Measurements from ENCODE around the gene EMC10.

EMC10 gene

GRCh38 chr19:50480281-50481111, 4.2 kb downstream of the EMC10 start:
- no peak for DNase-seq

GRCh38 chr19:50481351-50482149, 5.2 kb downstream of the EMC10 start:
- DNase-seq: no peak

- DNase-seq: no peak
Measured at GRCh38 chr19:50482271-50482855, 6.1 kb downstream of the EMC10 start.

GRCh38 chr19:50482916-50483315, 6.6 kb downstream of the EMC10 start:
- DNase-seq: no peak

- DNase-seq: no peak
Measured at GRCh38 chr19:50485284-50485955, 9.1 kb downstream of the EMC10 start.

- no peak for DNase-seq
Measured at GRCh38 chr19:50486823-50487515, 10.7 kb downstream of the EMC10 start.

- DNase-seq: no peak
Measured at GRCh38 chr19:50488389-50489194, 12.3 kb downstream of the EMC10 start.

- DNase-seq: no peak
Measured at GRCh38 chr19:50489461-50490011, 13.2 kb downstream of the EMC10 start.

- no peak for DNase-seq
Measured at GRCh38 chr19:50490411-50490811, 14.1 kb downstream of the EMC10 start.

- no peak for DNase-seq
Measured at GRCh38 chr19:50490991-50491472, 14.7 kb downstream of the EMC10 start.

GRCh38 chr19:50492303-50493052, 16.2 kb downstream of the EMC10 start:
- no peak for DNase-seq

GRCh38 chr19:50493171-50493570, 16.9 kb downstream of the EMC10 start:
- DNase-seq: no peak

GRCh38 chr19:50494186-50495019, 18.1 kb downstream of the EMC10 start:
- no peak for DNase-seq

GRCh38 chr19:50495020-50495531, 18.8 kb downstream of the EMC10 start:
- no peak for DNase-seq

GRCh38 chr19:50496189-50497021, 20.1 kb downstream of the EMC10 start:
- no peak for DNase-seq

GRCh38 chr19:50497022-50497405, 20.7 kb downstream of the EMC10 start:
- no peak for DNase-seq

GRCh38 chr19:50498219-50499056, 22.1 kb downstream of the EMC10 start:
- DNase-seq: no peak
